COLO829 (cell line): ENCODE measurements around the gene TEX35.
A peak's percentile ranks its signal among the peaks of the same experiment; 100 is the strongest.
"Not testable (repeated sequence)": the region's sequence is repeated elsewhere in the genome, so short reads cannot be mapped to it uniquely, and the experiment has no call there.

Experiments used
- DNase-seq: peaks from one replicate; pipeline ENCODE4 v3.0.0; 2012; ENCODE audit warnings: low spot score

TEX35 gene

DNA sequence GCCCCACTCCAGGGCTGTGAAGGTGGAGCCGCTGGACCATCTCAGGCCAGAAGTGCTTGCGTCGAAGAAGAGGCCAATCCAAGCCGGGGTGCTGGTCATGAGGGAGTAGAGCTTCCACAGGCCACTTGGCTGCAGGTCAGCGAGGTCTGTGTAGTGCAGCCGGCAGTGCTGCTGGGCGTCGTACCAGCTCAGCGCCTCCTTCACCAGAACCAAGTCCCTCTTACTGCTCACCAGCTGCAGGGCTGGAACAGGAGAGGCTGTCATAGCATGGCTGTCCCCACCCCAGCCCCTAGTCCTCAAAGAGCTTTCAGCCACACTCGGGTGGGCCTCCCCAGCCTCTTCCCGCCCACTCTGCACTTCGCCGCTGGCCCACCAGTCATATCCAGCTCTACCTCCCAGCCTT, 18.3 kb upstream of the TEX35 start:
- DNase-seq: no peak

GRCh38 chr1:178495158-178495557, 17.8 kb upstream of the TEX35 start:
- no peak for DNase-seq

DNA sequence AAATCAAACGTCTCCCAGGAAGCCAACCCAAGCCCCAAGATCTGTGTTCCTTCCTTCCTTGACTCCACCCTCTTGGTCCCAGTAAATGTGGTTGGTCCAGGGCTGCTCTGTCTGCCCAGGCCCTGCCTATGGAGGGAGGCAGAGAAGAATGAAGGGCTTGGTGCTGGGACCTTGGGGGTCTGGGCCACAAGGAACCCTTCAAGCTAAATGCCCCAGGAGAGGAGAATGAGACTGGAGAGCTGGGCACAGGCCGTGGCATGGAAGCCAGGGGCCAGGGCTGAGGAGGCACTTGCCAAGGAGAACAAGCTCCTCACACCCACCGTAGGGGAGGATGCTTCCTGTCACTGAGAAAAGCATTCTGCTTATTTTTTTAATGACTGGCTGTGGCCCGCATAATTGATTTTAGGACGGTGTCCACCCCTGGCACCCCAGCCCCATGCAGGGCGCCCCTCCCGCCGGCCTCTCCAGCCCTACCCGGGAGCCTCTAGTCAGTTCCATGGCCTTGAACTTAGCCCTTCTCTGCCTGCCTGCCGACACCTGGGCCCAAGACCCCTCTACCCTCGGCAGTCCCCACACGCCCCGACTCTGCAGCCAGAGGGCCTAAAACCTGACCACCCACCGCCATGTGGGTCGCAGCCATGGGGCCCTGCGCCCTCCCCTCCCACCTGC, 17.0 kb upstream of the TEX35 start:
- no peak for DNase-seq

GRCh38 chr1:178496410-178497135, 16.3 kb upstream of the TEX35 start, which contains the start of gene CLEC20A:
CLEC20A (minus strand) TSS chr1:178496964; CDS start chr1:178496939, 25 bp downstream.
- DNase-seq: no peak

GRCh38 chr1:178497903-178498478, 14.9 kb upstream of the TEX35 start:
- no peak for DNase-seq

- DNase-seq: no peak
Observed at GRCh38 chr1:178498896-178499675, 13.8 kb upstream of the TEX35 start.

GRCh38 chr1:178500091-178500770, 12.7 kb upstream of the TEX35 start:
- DNase-seq: peak; percentile 32

- DNase-seq: no peak
Observed at GRCh38 chr1:178500936-178501554, 11.9 kb upstream of the TEX35 start.

DNA sequence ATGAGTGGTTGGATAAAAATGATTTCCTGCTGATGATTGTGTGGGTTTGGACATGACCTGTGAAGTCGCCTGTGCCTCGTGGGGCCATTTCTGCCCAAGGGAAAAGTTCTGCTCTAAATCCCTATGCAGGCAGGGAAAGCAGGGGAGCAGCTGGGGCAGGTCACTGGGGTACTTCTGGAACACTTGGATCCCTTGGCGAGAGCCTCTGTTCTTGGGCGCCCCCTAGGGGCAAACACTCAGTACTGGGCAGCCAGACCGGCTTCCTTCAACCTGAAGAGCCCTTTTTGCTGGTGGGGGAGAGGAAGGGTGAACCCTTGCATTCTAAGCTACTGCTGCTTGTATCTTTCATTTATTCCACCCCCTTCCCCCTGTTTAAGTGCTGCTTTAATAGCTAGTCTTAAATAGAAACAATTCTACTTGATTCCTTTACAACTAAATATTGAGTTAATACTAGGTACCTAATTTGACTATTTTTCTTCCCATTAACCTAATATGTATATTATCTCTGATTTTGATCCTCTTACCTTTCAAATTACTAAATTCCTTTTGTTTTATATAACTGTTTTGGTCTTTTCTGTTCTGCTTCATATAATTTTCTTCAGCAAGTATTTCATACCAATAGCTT, 11.1 kb upstream of the TEX35 start:
- DNase-seq: peak; percentile 83

- DNase-seq: no peak
Observed at GRCh38 chr1:178502330-178502714, 10.6 kb upstream of the TEX35 start.

DNA sequence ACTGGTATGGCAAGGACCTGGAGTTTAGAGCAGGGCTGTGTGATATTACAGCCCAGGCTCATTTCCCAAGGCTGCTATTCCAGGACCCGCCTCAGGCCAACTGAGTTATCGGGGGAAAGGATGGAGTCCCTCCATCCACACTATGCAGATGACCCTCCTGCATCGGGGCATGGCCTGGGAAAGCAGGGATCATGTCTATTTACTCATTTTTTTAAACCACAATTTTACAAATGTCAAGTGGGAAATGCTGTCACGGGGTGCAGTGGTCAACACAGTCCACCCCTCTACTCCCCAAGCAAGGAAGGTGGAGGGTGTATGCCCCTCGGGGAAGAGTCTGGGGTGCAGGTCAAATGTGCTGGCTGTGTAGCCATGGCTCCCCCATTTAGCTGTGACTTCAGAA, 10.1 kb upstream of the TEX35 start:
- DNase-seq: no peak

DNA sequence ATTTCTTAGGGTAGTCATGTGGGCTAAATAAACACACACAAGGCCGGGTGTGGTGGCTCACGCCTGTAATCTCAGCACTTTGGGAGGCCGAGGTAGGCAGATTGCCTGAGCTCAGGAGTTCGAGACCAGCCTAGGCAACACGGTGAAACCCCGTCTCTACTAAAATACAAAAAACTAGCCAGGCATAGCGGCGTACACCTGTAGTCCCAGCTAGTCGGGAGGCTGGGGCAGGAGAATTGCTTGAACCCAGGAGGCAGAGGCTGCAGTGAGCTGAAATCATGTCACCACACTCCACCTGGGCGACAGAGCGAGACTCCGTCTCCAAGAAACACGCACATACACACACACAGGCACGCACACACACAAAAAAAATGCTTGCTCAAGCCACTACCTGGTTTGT, 9.6 kb upstream of the TEX35 start:
- DNase-seq: not testable (repeated sequence)

DNA sequence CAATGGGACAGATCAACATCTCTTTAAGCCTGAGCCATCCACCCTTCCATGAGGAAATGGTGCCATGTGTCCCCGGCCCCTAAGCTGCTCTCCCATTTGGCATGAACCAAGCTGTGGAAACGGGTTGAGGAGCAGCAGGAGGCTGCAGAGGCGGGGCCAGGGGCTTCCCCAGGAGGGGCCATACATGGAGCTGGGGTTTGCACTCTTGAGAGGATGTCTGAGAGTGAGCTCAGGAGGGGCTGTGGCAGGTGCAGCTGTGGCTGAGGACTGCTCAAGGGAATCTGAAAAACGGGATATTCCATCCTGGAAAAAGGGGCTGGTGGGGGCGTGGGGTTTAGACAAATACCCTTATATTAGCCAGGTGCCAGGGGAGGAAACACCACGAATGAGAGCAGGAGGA, 9.1 kb upstream of the TEX35 start:
- no peak for DNase-seq

DNA sequence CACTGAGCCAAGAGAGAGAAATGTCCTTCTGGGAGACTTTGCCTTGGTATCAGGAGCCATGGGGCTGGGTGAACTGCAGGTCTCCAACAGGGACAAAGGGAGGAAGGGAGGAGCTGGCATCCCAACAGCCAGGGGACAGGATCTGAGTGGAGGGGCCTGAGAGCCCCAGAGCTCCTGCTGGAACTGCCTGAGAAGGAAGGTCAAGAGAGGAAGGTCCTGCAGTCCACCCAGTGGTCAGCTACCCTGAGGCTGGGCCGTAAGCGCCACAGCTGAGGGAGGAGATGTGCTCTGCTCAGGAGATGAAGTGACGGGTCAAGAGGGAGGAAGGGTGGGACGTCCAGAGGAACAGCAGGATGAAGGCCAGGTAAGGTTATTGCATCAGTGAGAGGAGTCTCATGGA, 8.6 kb upstream of the TEX35 start:
- no peak for DNase-seq

DNA sequence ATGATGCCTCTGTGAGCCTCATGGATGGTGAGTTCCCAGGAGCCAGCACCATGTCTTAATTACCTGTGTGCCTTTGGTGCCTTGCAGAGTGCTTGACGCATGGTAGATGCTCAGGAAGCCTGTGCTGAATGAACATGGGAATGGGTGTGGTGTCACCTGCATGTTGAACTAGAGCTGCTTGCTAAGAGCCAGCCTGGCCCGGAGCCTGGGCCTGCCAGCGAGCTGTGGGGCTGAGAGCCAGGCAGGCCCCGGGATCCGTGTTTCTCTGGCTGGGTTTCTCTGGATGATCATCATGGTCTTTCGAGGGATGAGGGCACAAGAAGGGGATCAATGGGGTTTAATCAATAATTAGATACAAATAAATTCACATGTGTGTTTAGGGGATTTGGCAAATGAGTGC, 6.7 kb upstream of the TEX35 start:
- no peak for DNase-seq

GRCh38 chr1:178506669-178507068, 6.2 kb upstream of the TEX35 start:
- DNase-seq: no peak

GRCh38 chr1:178509414-178510007, 3.4 kb upstream of the TEX35 start:
- no peak for DNase-seq

DNA sequence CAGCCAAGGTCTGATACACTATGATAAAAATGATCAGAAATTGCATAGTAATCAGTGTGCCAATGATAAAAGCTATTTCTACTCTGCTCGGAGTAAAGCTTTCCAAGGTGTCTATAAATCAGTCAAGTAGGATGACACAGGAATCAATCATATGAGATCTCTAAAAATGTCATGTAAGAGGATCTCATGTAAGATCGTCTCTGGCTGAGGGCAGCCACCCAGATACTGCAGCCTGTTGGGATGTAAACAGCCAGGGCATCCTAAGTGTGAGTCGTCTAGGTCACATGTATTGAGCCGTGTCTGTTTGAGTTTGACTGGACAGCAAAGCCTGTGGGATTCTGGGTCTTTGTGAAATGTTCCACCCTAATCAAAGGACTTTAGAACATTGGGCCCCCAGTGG, 2.8 kb upstream of the TEX35 start:
- DNase-seq: no peak

GRCh38 chr1:178513278-178513983, 522 bp downstream of the TEX35 start:
- no peak for DNase-seq

GRCh38 chr1:178516110-178516509, 3.2 kb downstream of the TEX35 start:
- DNase-seq: no peak
